NCI-H1436 (cell line): Measurements from ENCODE around the gene COL4A1.

ENCODE experiments used
- DNase-seq: peaks from one replicate; lab custom pipeline; 2025; lab: John Stamatoyannopoulos, UW

COL4A1 gene

GRCh38 chr13:110217085-110217484 is 89.9 kb downstream of the COL4A1 start:
- no peak for DNase-seq

- DNase-seq, result no peak
Observed at GRCh38 chr13:110216398-110217041, 90.4 kb downstream of the COL4A1 start.

- no peak for DNase-seq
Observed at GRCh38 chr13:110216006-110216397, 91.0 kb downstream of the COL4A1 start.

GRCh38 chr13:110215606-110216005 is 91.4 kb downstream of the COL4A1 start:
- DNase-seq, result no peak

- no peak for DNase-seq
Observed at GRCh38 chr13:110214637-110215036, 92.3 kb downstream of the COL4A1 start.

GRCh38 chr13:110213461-110214074 is 93.4 kb downstream of the COL4A1 start:
- no peak for DNase-seq

- DNase-seq, result no peak
Observed at GRCh38 chr13:110212529-110212928, 94.4 kb downstream of the COL4A1 start.

- no peak for DNase-seq
Observed at GRCh38 chr13:110211735-110212134, 95.2 kb downstream of the COL4A1 start.

GRCh38 chr13:110211046-110211445 is 95.9 kb downstream of the COL4A1 start:
- DNase-seq, result no peak

GRCh38 chr13:110210604-110210985 is 96.4 kb downstream of the COL4A1 start:
- no peak for DNase-seq

- no peak for DNase-seq
Observed at GRCh38 chr13:110209950-110210603, 96.9 kb downstream of the COL4A1 start.

GRCh38 chr13:110208116-110208515 is 98.8 kb downstream of the COL4A1 start:
- no peak for DNase-seq

GRCh38 chr13:110206996-110207395 is 100.0 kb downstream of the COL4A1 start:
- no peak for DNase-seq

GRCh38 chr13:110206185-110206584 is 100.8 kb downstream of the COL4A1 start:
- DNase-seq, result no peak

- no peak for DNase-seq
Observed at GRCh38 chr13:110201114-110201513, 105.8 kb downstream of the COL4A1 start.

GRCh38 chr13:110200276-110200870 is 106.6 kb downstream of the COL4A1 start:
- no peak for DNase-seq

- no peak for DNase-seq
Observed at GRCh38 chr13:110199046-110199831, 107.7 kb downstream of the COL4A1 start.

- DNase-seq, result no peak
Observed at GRCh38 chr13:110197471-110197870, 109.5 kb downstream of the COL4A1 start.

- DNase-seq, result no peak
Observed at GRCh38 chr13:110197026-110197425, 109.9 kb downstream of the COL4A1 start.

- DNase-seq, result no peak
Observed at GRCh38 chr13:110195547-110196485, 111.1 kb downstream of the COL4A1 start.

GRCh38 chr13:110194451-110194850 is 112.5 kb downstream of the COL4A1 start:
- DNase-seq, result no peak
